Activated CD8-positive, alpha-beta memory T cell treated with anti-CD3 and anti-CD28 coated beads, Interleukin-2, amount 50 U/mL, for 48 hours (primary cell): ENCODE results near the gene GRM4.

Experiments
- DNase-seq: peaks from one replicate; pipeline ENCODE4 v3.0.0-alpha.2; 2020

The GRM4 gene

GRCh38 chr6:34157236-34157830 lies 11.4 kb upstream of the GRM4 start:
- no peak for DNase-seq

- DNase-seq: no peak
Measured at GRCh38 chr6:34155471-34156300, 9.8 kb upstream of the GRM4 start.

GRCh38 chr6:34154668-34155447 lies 9.0 kb upstream of the GRM4 start:
- peak; percentile 91 for DNase-seq

GRCh38 chr6:34152806-34153520 lies 7.1 kb upstream of the GRM4 start:
- DNase-seq: no peak

DNA sequence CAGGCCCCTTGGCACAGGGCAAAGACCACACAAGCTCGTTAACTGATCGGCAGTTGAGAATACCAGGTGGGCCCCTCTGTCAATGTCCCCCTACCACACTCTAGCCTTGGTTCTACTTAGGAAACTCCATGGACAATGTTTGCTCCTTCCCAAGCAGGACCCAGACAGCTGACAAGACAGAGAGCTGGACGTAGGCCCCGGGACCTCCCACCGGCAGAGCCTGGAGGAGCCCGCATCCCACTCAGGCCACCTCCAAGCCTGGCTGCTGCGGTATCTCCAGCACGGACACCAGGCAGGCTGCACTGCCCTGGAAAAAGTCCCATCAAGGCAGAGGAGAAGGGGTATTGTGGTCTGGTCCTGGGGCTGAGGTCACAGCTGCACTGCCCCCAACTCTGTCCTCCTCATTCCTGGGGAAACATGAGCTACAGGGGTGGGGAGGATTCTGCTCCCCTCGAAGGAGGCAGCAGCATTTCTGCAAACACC lies 6.2 kb upstream of the GRM4 start:
- no peak for DNase-seq

- no peak for DNase-seq
Measured at GRCh38 chr6:34151321-34152041, 5.6 kb upstream of the GRM4 start.

DNA sequence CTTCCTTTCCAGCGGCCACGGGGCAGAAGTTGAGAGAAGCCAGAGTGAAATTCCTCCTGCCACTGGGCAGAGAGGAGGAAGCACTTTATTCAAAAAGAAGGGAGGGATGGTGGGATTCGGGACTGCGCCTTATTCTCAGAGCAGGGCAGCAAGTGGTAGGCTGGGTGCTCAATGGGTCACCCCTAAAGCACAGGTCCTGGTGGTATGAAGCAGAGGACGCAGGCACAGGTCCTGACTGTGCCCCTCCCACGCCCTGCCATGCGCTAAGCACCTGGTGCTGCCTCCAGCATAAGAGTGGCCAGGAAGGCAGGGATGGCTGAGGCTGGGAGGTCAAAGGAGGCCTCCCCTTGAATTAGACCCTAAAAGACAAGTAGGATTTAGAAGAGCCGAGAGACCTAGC lies 4.9 kb upstream of the GRM4 start:
- DNase-seq: no peak

DNA sequence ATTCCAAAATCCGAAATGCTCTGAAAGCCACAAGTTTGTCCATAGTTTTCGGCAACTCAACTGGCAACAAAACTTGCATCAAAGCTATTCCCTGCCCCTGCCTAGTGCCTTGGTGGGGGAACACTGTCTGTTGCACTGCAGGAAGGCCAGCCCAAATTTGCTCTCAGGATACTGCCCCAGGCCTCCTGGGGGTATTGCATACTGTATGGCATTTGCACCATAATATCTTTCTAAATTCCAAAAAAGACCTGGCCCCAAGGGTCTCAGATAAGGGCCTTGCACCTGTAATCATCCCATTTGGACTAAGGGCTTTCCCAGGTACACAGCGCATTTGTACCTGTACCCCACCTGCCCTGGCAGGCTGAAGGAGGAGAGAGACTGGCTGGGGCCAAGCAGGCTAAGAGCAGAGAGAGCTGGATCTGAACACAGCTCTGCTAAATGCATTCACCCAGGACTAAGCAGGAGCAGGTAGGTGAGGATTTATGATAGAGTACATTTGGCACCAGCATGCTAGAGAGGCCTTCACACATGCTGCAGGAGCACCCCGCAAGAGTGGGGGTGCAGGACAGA lies 4.0 kb upstream of the GRM4 start:
- no peak for DNase-seq

- DNase-seq: no peak
Measured at GRCh38 chr6:34149452-34149810, 3.5 kb upstream of the GRM4 start.

GRCh38 chr6:34148631-34149451 lies 3.0 kb upstream of the GRM4 start:
- DNase-seq: no peak

GRCh38 chr6:34147906-34148630 lies 2.2 kb upstream of the GRM4 start:
- DNase-seq: no peak

- no peak for DNase-seq
Measured at GRCh38 chr6:34146801-34147592, 1.1 kb upstream of the GRM4 start.

- DNase-seq: peak; percentile 66
Measured at GRCh38 chr6:34145161-34146020, 496 bp downstream of the GRM4 start.

DNA sequence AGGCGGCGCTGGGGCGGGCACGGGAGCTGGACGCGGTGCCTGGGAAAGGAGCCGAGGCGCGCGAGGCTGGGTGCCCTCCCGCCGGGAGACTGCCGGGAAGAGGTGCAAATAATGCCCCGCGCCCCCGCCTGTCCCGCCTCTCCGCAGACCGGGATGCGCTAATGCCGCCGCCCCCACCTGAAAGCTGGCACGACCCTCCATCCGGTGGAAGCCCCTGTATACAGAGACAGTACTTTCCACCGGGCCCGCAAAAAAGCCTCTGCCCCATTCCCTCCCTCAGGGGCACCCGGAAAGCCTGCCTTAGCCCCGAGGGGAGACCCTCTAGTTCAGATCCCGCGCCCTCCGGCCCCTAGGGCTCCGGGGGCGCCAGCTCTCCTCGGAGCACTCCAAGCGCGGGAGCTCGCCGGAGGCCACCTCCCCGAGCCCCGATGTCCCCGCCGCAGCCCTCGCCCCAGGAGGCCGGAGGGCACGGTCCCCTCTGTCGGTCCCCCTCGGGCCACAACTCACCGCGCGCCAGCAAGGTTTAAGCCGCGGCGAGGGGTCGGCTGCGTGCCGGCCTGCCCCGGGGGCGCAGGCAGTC lies 1.2 kb downstream of the GRM4 start:
- no peak for DNase-seq

DNA sequence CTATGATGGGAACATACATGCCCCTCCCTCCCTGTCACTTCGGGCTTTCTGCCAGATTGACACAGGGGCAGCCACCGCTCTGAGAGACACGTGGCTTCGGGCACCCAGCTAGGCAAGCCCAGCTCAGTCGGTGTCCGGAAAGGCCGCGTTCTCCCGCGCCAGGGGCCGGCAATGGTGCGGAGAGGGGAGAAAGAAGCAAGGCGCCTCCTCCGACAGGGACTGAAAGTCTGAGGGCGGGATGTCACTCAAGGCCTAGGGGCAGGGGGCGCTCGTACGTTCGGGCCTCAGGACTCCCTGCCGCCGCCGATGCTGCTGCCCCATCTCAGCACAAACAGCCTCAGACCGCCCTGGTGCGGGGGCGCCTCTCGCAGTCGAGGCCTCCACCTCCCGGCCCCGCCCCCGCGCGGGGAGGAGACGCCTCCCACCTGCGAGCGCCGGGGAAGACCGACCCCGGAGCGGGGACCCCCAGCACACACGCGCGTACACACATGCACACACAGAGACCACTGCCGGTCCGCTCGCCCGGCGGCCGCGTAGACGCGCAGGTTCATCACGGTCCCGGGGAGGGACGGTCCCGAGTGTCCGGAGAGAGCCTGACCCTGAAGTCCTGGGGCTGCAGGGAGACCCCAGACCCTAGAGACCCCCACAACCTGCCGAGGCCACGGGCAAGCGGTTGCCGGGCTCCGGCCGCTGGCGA lies 1.9 kb downstream of the GRM4 start:
- DNase-seq: peak; percentile 69

DNA sequence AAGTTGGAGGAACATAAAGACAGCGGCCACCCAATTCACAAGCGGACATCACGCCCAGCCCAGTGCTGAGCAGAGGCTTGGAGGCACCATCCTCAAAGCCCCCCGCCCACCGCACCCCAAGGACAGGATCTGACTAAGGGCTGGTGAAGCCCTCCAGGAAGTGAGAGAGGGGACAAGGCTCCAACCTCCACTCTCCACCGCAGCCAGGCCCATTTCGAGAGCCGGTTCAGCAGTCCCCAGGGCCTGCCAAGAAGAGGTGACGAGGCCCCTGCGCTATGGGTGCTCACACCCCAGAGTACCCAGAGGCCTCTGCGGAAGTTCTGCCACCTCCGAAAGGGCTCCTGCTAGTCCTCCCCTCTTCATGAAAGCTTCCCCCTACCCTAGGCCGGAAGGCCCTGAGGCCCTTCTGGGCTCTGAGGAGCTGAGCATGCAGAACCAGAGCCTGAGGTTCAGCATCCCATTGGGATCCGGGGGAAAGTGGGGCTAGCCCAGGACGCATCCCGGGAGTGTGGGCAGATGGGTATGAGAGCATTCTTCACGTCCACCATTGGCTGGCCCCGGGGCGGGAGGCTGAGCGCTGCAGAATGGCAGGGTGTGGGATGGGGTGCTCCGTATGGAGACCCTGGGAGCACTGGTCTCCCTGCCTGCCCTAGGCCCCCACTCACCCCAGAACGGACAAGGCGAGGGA lies 2.5 kb downstream of the GRM4 start:
- no peak for DNase-seq
